ENCODE results near the gene ARPC5L.
A peak's percentile ranks its signal among the peaks of the same experiment; 100 is the strongest.
"Not testable (repeated sequence)": the region's sequence is repeated elsewhere in the genome, so short reads cannot be mapped to it uniquely, and the experiment has no call there.

The ARPC5L gene

GRCh38 chr9:124861342-124862229 is at the start of gene ARPC5L, which contains the start of gene RPL35:
ARPC5L (plus strand) TSS chr9:124862130; CDS start chr9:124869291, 7,161 bp downstream.
RPL35 (minus strand) TSS chr9:124861957; CDS start chr9:124861912, 45 bp downstream.
- peak; percentile 99 for DNase-seq

DNA sequence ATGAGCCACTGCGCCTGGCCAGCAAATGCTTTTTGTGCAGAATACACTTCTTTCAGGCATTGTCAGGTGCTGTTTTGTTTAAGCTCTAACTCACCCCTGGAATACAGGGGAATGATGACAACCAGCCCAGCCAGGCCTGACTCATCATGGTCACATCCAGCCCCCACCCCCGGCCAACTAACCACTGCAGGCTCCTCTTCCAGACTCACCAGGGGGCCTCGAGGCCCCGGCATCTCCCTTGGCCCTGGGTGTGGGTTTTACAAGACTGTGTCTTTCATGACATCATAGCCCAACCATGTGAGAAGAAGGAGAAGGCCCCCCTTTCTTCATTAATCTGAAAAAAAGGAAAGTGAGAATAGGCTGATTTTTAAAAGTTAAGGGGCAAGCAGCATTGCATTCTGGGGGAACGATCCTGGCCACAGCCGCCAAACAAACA is 49.5 kb upstream of the ARPC5L start:
- no peak for DNase-seq

DNA sequence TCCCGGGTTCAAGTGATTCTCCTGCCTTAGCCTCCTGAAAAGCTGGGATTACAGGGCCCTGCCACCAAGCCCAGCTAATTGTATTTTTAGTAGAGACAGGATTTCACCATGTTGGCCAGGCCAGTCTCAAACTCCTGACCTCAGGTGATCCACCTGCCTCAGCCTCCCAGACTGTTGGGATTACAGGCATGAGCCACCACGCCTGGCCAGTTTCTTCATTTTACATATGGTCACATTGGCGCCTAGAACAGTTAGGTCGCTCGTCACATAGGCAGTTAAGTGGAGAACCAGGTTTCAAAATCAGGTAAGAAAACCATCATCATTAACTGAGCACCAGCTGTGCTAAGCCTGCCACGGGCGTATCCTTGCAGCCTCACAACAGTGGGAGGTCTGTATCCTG is 48.9 kb upstream of the ARPC5L start:
- DNase-seq, result no peak

- no peak for DNase-seq
These were observed 48.3 kb upstream of the ARPC5L start for GRCh38 chr9:124813501-124814163.

DNA sequence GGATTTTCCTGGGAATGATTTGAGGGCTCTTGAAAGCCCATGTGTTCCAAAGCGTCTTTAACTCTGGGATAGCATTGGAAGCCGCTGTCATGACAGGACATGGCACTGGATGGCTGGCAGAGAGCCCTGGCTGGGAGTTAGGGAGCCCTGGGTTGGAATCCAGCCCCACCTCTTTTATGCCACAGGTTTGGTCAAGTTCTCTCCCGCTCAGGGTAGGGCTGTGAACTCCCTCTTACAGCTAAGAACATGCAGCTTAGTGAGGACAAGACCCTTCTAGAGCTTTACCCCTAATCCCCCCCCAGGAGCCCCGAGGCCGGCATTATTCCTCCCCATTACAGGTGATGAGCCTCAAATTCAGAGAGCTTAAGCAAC is 47.8 kb upstream of the ARPC5L start:
- DNase-seq, result no peak

DNA sequence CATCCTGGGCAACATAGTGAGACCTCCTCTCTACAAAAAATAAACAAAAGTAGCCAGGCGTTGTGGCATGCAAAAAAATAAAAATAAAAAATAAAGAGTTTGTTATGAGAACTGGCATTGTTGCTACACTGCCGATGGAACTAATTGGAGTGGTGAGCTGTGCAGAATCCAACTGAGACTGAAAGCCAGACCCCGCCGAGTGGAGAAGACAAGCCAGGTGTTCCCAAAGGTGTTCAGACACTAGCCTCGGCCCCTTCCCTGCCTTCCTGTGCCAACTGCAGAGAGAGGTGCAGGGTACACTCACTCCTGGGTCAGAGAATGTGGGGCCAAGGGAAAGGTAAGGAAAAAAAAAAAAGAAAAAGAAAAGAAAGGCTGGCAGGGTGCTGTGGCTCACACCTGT is 46.3 kb upstream of the ARPC5L start:
- no peak for DNase-seq

DNA sequence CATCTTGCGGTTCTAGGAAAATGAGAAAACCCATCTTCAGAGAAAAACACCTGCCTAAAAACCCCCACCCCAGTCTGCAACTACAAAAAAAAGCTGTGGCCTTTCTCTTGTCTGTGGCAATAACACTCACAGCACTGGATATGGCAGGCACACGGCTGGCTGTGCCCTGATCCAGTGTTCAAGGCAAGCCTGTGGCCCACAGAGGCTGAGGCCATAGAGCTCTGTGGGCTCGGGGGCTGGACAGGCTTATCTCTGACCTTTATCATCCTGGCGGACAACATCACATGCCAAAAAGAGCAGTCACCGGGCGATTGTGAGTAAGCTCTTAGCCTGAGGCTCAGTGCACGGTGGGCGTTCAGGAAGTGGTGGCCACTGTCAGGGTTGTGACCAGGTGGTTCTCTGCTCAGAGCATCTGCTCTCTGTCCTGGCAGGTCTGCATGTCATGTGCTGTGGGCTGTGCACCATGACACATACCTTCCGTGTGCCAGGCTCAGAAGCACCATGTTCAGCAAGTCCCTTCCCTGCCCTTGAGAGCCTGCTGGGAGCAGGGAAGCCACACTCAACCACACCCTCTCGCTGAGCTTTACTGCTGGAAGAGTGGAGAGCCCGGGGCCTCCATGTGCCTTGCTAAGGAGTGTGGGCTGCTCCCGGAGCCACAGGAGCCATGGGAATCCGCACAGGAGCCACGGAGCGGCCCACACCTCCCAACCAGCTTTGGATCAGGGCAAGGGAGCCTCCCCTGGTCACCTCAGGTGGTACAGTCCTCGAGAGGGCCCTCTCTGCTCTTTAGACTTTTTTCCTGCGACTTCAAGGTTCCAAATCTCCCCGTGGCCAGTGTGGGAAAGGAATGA is 43.3 kb upstream of the ARPC5L start:
- peak; percentile 39 for DNase-seq

DNA sequence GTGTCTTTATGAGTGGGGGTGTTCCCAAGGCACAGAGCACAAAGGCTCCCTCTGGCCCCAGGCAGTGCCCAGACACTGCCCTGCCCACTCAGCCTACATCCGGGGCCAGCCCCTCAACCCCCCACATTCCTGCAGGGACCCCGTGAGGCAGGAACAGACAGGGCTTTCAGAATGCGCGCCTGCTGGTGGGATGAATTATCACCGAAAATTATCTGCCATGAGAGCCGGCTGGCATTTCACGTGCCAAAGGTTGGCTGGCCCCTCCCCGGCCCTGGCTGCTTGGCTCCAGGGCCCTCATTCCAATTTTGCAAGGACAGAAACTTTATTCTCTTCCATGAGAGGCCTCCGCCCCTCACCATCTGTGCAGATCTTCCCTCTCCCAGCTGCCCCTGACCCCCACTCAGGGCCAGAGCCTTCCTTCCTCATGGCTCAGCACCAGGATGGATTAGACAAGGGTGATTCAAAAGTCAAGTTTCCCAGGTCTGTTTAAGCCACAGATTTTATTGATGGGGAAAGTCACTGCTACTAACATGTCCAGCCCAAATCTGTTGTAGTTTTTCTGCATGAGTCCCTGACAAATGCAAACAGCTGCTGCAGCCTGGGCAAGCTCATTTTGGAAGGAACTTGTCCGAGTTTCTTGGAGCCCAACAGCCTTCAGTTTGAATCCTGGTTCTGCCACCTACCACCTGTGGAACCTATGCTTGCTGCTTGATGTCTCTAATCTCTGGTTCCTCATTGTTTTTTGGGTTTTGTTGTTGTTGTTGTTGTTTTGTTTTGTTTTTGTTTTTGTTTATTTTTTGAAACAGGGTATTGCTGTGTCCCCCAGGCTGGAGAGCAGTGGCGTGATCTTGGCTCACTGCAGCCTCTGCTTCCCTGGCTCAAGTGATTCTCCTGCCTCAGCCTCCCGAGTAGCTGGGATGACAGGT is 41.0 kb upstream of the ARPC5L start:
- no peak for DNase-seq

- DNase-seq, result no peak
These were observed 33.2 kb upstream of the ARPC5L start for GRCh38 chr9:124828489-124829333.

GRCh38 chr9:124829334-124829669 is 32.6 kb upstream of the ARPC5L start:
- DNase-seq, result no peak

DNA sequence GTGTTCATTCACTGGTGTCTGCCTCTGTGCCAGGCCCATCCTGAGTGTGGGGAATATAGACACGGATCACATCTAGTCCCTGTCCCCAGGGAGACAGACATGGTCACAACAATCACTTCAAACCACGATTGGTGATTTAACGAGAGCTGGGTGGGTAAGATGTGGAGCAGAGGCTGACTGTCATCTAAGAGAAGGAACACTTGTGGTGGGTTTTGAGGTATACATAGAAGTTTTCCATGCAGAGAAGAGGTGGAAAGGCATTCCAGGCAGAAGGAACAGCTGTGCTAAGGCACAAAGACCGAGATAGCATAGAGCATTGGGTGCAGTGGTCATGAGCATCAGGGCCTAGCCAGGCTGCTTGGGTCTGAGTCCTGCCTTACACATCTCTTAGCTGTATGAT is 31.3 kb upstream of the ARPC5L start:
- no peak for DNase-seq

GRCh38 chr9:124831642-124832364 is 30.1 kb upstream of the ARPC5L start:
- no peak for DNase-seq

DNA sequence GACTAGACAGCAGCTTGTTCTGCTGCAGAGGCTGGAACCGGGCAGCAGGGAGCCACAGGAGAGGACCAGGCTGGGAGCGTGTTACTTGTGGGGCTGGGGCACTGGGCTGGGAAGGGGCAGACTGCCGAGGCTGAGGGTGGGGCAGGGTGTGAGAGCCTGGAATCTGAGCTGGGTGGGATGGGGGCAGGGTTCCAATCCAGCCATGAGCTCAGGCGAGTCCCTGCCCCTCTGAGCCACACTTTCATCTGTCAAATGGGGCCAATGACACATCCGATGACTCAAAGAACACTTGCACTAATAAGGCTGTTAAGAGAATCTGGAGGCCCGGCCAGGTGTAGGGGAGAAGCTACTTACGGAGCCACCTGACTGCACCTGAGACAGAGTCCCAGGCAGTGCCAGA is 27.3 kb upstream of the ARPC5L start:
- peak; percentile 76 for DNase-seq

GRCh38 chr9:124835026-124835557 is 26.8 kb upstream of the ARPC5L start:
- peak; percentile 79 for DNase-seq

GRCh38 chr9:124838132-124838531 is 23.8 kb upstream of the ARPC5L start:
- not testable (repeated sequence) for DNase-seq

DNA sequence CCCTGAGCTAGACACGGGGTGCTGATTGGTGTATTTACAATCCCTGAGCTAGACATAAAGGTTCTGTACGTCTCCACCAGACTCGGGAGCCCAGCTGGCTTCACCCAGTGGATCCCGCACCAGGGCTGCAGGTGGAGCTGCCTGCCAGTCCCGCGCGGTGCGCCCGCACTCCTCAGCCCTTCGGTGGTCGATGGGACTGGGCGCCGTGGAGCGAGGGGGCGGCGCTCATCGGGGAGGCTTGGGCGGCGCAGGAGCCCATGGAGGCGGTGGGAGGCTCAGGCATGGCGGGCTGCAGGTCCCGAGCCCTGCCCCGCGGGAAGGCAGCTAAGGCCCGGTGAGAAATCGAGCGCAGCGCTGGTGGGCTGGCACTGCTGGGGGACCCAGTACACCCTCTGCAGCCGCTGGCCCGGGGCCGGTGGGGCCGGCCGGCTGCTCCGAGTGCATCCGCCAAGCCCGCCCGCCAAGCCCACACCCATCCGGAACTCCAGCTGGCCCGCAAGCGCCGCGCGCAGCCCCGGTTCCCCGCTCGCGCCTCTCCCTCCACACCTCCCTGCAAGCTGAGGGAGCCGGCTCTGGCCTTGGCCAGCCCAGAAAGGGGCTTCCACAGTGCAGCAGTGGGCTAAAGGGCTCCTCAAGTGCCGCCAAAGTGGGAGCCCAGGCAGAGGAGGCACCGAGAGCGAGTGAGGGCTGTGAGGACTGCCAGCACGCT is 23.2 kb upstream of the ARPC5L start:
- DNase-seq, result not testable (repeated sequence)

GRCh38 chr9:124839612-124840299 is 22.2 kb upstream of the ARPC5L start:
- no peak for DNase-seq

DNA sequence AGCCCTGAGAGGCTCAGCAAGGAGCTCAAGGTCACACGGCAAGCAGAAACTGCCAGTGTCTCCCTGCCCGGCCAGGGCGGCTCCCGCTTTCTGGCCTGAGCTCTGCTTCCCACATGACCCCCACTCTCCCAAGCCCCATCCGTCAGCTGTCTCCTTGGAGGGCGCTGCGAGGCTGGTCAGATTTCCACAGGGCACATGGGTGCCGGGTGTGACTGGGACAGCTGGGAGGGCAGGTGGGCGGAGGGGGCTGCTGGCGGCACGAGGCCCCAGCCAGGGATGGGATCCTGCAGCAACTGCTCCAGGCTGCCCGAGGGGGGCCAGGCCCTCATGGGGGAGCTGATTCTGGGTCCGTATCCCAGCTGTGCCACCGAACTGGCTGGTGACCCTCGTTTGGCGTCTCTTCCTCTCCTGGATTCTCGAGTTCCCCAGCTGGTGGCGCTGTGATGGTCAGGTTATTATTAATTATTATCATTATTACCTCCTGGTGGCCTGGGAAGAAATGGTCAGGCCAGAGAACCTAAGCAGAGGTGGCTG is 21.6 kb upstream of the ARPC5L start:
- DNase-seq, result no peak
